GM21526 (cell line): ENCODE measurements around the gene CDC25C.
A peak's percentile ranks its signal among the peaks of the same experiment; 100 is the strongest.
"Not testable (repeated sequence)": the region's sequence is repeated elsewhere in the genome, so short reads cannot be mapped to it uniquely, and the experiment has no call there.

Source experiments
- ATAC-seq: cut with Tn5 transposase; IDR thresholded peaks from one replicate; pipeline ENCODE4 v1.9.1; 2021; ENCODE audit warnings: moderate library complexity; ENCODE audit not compliant: unreplicated experiment, low FRiP score

Gene CDC25C

GRCh38 chr5:138349852-138350562 is 18.4 kb upstream of the CDC25C start:
- no peak for ATAC-seq

- ATAC-seq = no peak
These were observed 15.3 kb upstream of the CDC25C start for GRCh38 chr5:138346889-138347288.

GRCh38 chr5:138344887-138345622 is 13.5 kb upstream of the CDC25C start:
- no peak for ATAC-seq

GRCh38 chr5:138340008-138340407 is 8.4 kb upstream of the CDC25C start:
- ATAC-seq = no peak

- no peak for ATAC-seq
These were observed 7.9 kb upstream of the CDC25C start for GRCh38 chr5:138339464-138339863.

- no peak for ATAC-seq
These were observed 7.5 kb upstream of the CDC25C start for GRCh38 chr5:138339091-138339456.

- ATAC-seq = no peak
These were observed 6.9 kb upstream of the CDC25C start for GRCh38 chr5:138338411-138339090.

- ATAC-seq = peak; percentile 71
These were observed 6.2 kb upstream of the CDC25C start, which contains the start of gene FAM53C for GRCh38 chr5:138337685-138338410. Gene FAM53C (plus strand): TSS chr5:138338266. CDS start chr5:138341336, 3,070 bp downstream.

- peak; percentile 11 for ATAC-seq
These were observed 5.5 kb upstream of the CDC25C start for GRCh38 chr5:138336952-138337684.

- ATAC-seq = no peak
These were observed 3.4 kb upstream of the CDC25C start for GRCh38 chr5:138334867-138335447.

GRCh38 chr5:138330813-138331448 is 673 bp downstream of the CDC25C start:
- ATAC-seq = no peak

GRCh38 chr5:138318211-138318610 is 13.4 kb downstream of the CDC25C start:
- not testable (repeated sequence) for ATAC-seq

- ATAC-seq = no peak
These were observed 15.2 kb downstream of the CDC25C start for GRCh38 chr5:138316355-138316754.

GRCh38 chr5:138315751-138316278 is 15.8 kb downstream of the CDC25C start:
- ATAC-seq = no peak

- ATAC-seq = no peak
These were observed 25.8 kb downstream of the CDC25C start for GRCh38 chr5:138305797-138306196.

- no peak for ATAC-seq
These were observed 28.2 kb downstream of the CDC25C start for GRCh38 chr5:138303372-138303771.

- ATAC-seq = no peak
These were observed 42.3 kb downstream of the CDC25C start for GRCh38 chr5:138289296-138289695.

- ATAC-seq = no peak
These were observed 44.4 kb downstream of the CDC25C start for GRCh38 chr5:138287246-138287645.
